NT2/D1 (cell line): ENCODE results near the gene MLLT3.

ENCODE experiments used
- DNase-seq: peaks from one replicate; pipeline ENCODE4 v3.0.0-alpha.2; 2011; ENCODE audit warnings: low read depth, low spot score
- H3K27me3 ChIP-seq: 2 replicates; pipeline ENCODE4 v1.6.0; 2011; ENCODE audit warnings: mild to moderate bottlenecking; ENCODE audit not compliant: insufficient read length, insufficient read depth
- H3K36me3 ChIP-seq: 2 replicates; pipeline ENCODE4 v1.6.1; 2011; ENCODE audit warnings: mild to moderate bottlenecking, low read length, mixed read lengths; ENCODE audit not compliant: insufficient read depth, insufficient read length
- H3K4me1 ChIP-seq: 2 replicates; pipeline ENCODE4 v1.5.1; 2011; ENCODE audit not compliant: insufficient read depth, insufficient read length
- H3K4me3 ChIP-seq: 2 replicates; pipeline ENCODE4 v1.5.1; 2011; ENCODE audit warnings: low read depth; ENCODE audit not compliant: insufficient read length
- H3K9ac ChIP-seq: 2 replicates; pipeline ENCODE4 v1.6.0; 2011; ENCODE audit warnings: low read depth; ENCODE audit not compliant: insufficient read length
- H3K9me3 ChIP-seq: 2 replicates; pipeline ENCODE4 v1.5.1; 2011; ENCODE audit warnings: mild to moderate bottlenecking, low read length; ENCODE audit not compliant: insufficient read depth
- SUZ12 ChIP-seq: IDR thresholded peaks from 2 replicates; pipeline ENCODE4 v1.6.1; 2011; ENCODE audit not compliant: insufficient read length, insufficient read depth; ENCODE audit errors: extremely low read depth
- YY1 ChIP-seq: IDR thresholded peaks from 2 replicates; pipeline ENCODE4 v1.6.1; 2011; ENCODE audit not compliant: insufficient read length, insufficient read depth
- ZNF274 ChIP-seq: IDR thresholded peaks from 2 replicates; pipeline ENCODE4 v1.6.1; 2011; ENCODE audit warnings: mild to moderate bottlenecking, low read depth, low read length

The MLLT3 gene

GRCh38 chr9:20549053-20549452 is 73.2 kb downstream of the MLLT3 start:
- no peaks in the 10 kb centered on the region for H3K9me3 ChIP-seq
- H3K4me3 ChIP-seq: no peak overlapping the region
- no peak for TF ChIP-seq YY1
- no peaks in the 10 kb centered on the region for H3K27me3 ChIP-seq
- H3K36me3 ChIP-seq: no peaks in the 10 kb centered on the region
- H3K4me1 ChIP-seq: peaks cover 2% of the 10 kb centered on the region
- no peak overlapping the region for H3K9ac ChIP-seq
- DNase-seq: no peak

- no peak overlapping the region for H3K4me3 ChIP-seq
- no peaks in the 10 kb centered on the region for H3K27me3 ChIP-seq
- no peak overlapping the region for H3K9ac ChIP-seq
- H3K4me1 ChIP-seq: no peaks in the 10 kb centered on the region
- TF ChIP-seq SUZ12 (no peak), YY1 (no peak), ZNF274 (no peak)
- no peak for DNase-seq
- H3K36me3 ChIP-seq: no peaks in the 10 kb centered on the region
- peaks cover 20% of the 10 kb centered on the region for H3K9me3 ChIP-seq
These were observed 77.2 kb downstream of the MLLT3 start for GRCh38 chr9:20545023-20545622.

GRCh38 chr9:20540169-20540863 is 82.0 kb downstream of the MLLT3 start:
- Histone ChIP-seq H3K9ac (no peak overlapping the region), H3K36me3 (no peaks in the 10 kb centered on the region), H3K4me3 (no peak overlapping the region), H3K27me3 (no peaks in the 10 kb centered on the region), H3K4me1 (no peaks in the 10 kb centered on the region), H3K9me3 (peaks cover 38% of the 10 kb centered on the region)
- no peak for TF ChIP-seq SUZ12
- no peak for TF ChIP-seq ZNF274
- TF ChIP-seq YY1: no peak
- DNase-seq: no peak

GRCh38 chr9:20538956-20539355 is 83.3 kb downstream of the MLLT3 start:
- Histone ChIP-seq H3K27me3 (no peaks in the 10 kb centered on the region), H3K4me1 (no peaks in the 10 kb centered on the region), H3K9ac (no peak overlapping the region), H3K4me3 (no peak overlapping the region), H3K36me3 (no peaks in the 10 kb centered on the region), H3K9me3 (peaks cover 38% of the 10 kb centered on the region)
- TF ChIP-seq YY1 (no peak), ZNF274 (no peak), SUZ12 (no peak)
- no peak for DNase-seq

GRCh38 chr9:20538092-20538491 is 84.2 kb downstream of the MLLT3 start:
- no peaks in the 10 kb centered on the region for H3K27me3 ChIP-seq
- TF ChIP-seq SUZ12 (no peak), YY1 (no peak), ZNF274 (no peak)

GRCh38 chr9:20537294-20537693 is 85.0 kb downstream of the MLLT3 start:
- DNase-seq: no peak
- peaks cover 38% of the 10 kb centered on the region for H3K9me3 ChIP-seq
- no peaks in the 10 kb centered on the region for H3K36me3 ChIP-seq
- H3K9ac ChIP-seq: no peak overlapping the region
- no peak overlapping the region for H3K4me3 ChIP-seq
- no peaks in the 10 kb centered on the region for H3K27me3 ChIP-seq
- no peaks in the 10 kb centered on the region for H3K4me1 ChIP-seq
- no peak for TF ChIP-seq SUZ12
- TF ChIP-seq ZNF274: no peak

More at GRCh38 chr9:20538092-20538491, 84.2 kb downstream of the MLLT3 start:
- no peak for DNase-seq
- H3K9ac ChIP-seq: no peak overlapping the region
- no peaks in the 10 kb centered on the region for H3K36me3 ChIP-seq
- peaks cover 38% of the 10 kb centered on the region for H3K9me3 ChIP-seq
- H3K4me1 ChIP-seq: no peaks in the 10 kb centered on the region
- H3K4me3 ChIP-seq: no peak overlapping the region

- Histone ChIP-seq H3K9me3 (no peaks in the 10 kb centered on the region), H3K4me3 (no peak overlapping the region), H3K4me1 (no peaks in the 10 kb centered on the region), H3K9ac (no peak overlapping the region), H3K27me3 (no peaks in the 10 kb centered on the region), H3K36me3 (no peaks in the 10 kb centered on the region)
- DNase-seq: no peak
- TF ChIP-seq ZNF274 (no peak), YY1 (no peak), SUZ12 (no peak)
These were observed 89.7 kb downstream of the MLLT3 start for GRCh38 chr9:20532584-20532983.
